ENCODE data around the gene TMEM217. TPM values are rescaled to one million over a fixed set of nuclear protein-coding genes. Genes with fewer than 3 reads are reported as not detected.
"Not testable (repeated sequence)": the region's sequence is repeated elsewhere in the genome, so short reads cannot be mapped to it uniquely, and the experiment has no call there.

Gene TMEM217
- total RNA-seq, 1 donor, result 3.3 TPM

- no peak overlapping the region for H2AFZ ChIP-seq (ENCODE audit: low read length)
- no peak overlapping the region for H3K4me3 ChIP-seq (ENCODE audit: insufficient read depth, low read length)
- no peaks in the 10 kb centered on the region for H3K79me2 ChIP-seq (ENCODE audit: insufficient read depth, low read length)
- H4K20me1 ChIP-seq (ENCODE audit: insufficient read depth, low read length), result no peaks in the 10 kb centered on the region
- no peaks in the 10 kb centered on the region for H3K4me1 ChIP-seq (ENCODE audit: insufficient read depth, low read length)
- DNase-seq (ENCODE audit: insufficient read length, low spot score, missing footprints), result peak; percentile 51
- H3K27me3 ChIP-seq (ENCODE audit: insufficient read depth, low read length), result no peaks in the 10 kb centered on the region
- no peak overlapping the region for H3K4me2 ChIP-seq (ENCODE audit: insufficient read depth, low read length)
- no peaks in the 10 kb centered on the region for H3K36me3 ChIP-seq (ENCODE audit: insufficient read depth, low read length)
- H3K9me3 ChIP-seq (ENCODE audit: low read depth, low read length), result no peaks in the 10 kb centered on the region
- TF ChIP-seq CTCF (IDR thresholded peaks at IDR 0.05; ENCODE audit: extremely low read depth, low read depth, low read length), result no peak
- no peak overlapping the region for H3K27ac ChIP-seq (ENCODE audit: low read depth, low read length)
Measured at GRCh38 chr6:37182736-37183590, 75.0 kb downstream of the TMEM217 start.

- not testable (repeated sequence) for H3K4me3 ChIP-seq (ENCODE audit: insufficient read depth, low read length); DNase-seq (ENCODE audit: insufficient read length, low spot score, missing footprints); H3K36me3 ChIP-seq (ENCODE audit: insufficient read depth, low read length); H3K79me2 ChIP-seq (ENCODE audit: insufficient read depth, low read length); H3K4me1 ChIP-seq (ENCODE audit: insufficient read depth, low read length); H3K4me2 ChIP-seq (ENCODE audit: insufficient read depth, low read length); H3K27me3 ChIP-seq (ENCODE audit: insufficient read depth, low read length); H4K20me1 ChIP-seq (ENCODE audit: insufficient read depth, low read length); H2AFZ ChIP-seq (ENCODE audit: low read length); H3K9me3 ChIP-seq (ENCODE audit: low read depth, low read length); H3K27ac ChIP-seq (ENCODE audit: low read depth, low read length)
Measured at GRCh38 chr6:37180610-37181009, 77.3 kb downstream of the TMEM217 start.

- no peak for TF ChIP-seq CTCF (IDR thresholded peaks at IDR 0.05; ENCODE audit: extremely low read depth, low read depth, low read length)
- Histone ChIP-seq H3K9me3 (ENCODE audit: low read depth, low read length) (no peaks in the 10 kb centered on the region), H3K4me3 (ENCODE audit: insufficient read depth, low read length) (no peak overlapping the region), H3K27me3 (ENCODE audit: insufficient read depth, low read length) (no peaks in the 10 kb centered on the region), H3K79me2 (ENCODE audit: insufficient read depth, low read length) (no peaks in the 10 kb centered on the region), H2AFZ (ENCODE audit: low read length) (no peak overlapping the region), H3K27ac (ENCODE audit: low read depth, low read length) (no peak overlapping the region), H3K4me2 (ENCODE audit: insufficient read depth, low read length) (no peak overlapping the region), H3K36me3 (ENCODE audit: insufficient read depth, low read length) (peaks cover 8% of the 10 kb centered on the region), H4K20me1 (ENCODE audit: insufficient read depth, low read length) (peaks cover 1% of the 10 kb centered on the region), H3K4me1 (ENCODE audit: insufficient read depth, low read length) (no peaks in the 10 kb centered on the region)
- no peak for DNase-seq (ENCODE audit: insufficient read length, low spot score, missing footprints)
Measured at GRCh38 chr6:37180075-37180474, 77.9 kb downstream of the TMEM217 start.

- Histone ChIP-seq H3K79me2 (ENCODE audit: insufficient read depth, low read length) (peaks cover 1% of the 10 kb centered on the region), H3K9me3 (ENCODE audit: low read depth, low read length) (no peaks in the 10 kb centered on the region), H3K27ac (ENCODE audit: low read depth, low read length) (no peak overlapping the region), H3K4me2 (ENCODE audit: insufficient read depth, low read length) (no peak overlapping the region), H3K36me3 (ENCODE audit: insufficient read depth, low read length) (peaks cover 28% of the 10 kb centered on the region), H3K4me1 (ENCODE audit: insufficient read depth, low read length) (no peaks in the 10 kb centered on the region), H4K20me1 (ENCODE audit: insufficient read depth, low read length) (peaks cover 13% of the 10 kb centered on the region), H3K27me3 (ENCODE audit: insufficient read depth, low read length) (no peaks in the 10 kb centered on the region), H3K4me3 (ENCODE audit: insufficient read depth, low read length) (no peak overlapping the region), H2AFZ (ENCODE audit: low read length) (no peak overlapping the region)
- DNase-seq (ENCODE audit: insufficient read length, low spot score, missing footprints), result no peak
- TF ChIP-seq CTCF (IDR thresholded peaks at IDR 0.05; ENCODE audit: extremely low read depth, low read depth, low read length), result no peak
Measured at GRCh38 chr6:37177935-37178517, 79.9 kb downstream of the TMEM217 start.
